ENCODE data around the gene ZNF546.

Gene ZNF546

DNA sequence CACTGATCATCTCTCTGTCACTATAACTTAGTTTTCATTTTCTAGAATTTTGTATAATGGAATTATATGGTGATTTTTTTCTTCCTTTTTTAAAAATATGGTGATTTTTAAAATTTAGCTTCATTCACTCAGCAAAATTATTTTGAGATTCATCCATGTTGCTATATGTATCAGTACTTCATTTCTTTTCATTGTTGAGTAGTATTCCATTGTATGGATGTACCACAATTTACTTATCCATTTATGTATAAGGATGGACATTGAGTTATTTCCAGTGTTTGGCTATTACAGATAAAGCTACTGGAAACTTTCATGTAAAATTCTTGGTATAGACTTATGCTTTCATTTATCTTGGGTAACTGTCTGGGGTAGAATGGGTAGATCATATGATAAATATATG is 12.8 kb downstream of the ZNF546 start:
- TF ChIP-seq, protein P1, sequence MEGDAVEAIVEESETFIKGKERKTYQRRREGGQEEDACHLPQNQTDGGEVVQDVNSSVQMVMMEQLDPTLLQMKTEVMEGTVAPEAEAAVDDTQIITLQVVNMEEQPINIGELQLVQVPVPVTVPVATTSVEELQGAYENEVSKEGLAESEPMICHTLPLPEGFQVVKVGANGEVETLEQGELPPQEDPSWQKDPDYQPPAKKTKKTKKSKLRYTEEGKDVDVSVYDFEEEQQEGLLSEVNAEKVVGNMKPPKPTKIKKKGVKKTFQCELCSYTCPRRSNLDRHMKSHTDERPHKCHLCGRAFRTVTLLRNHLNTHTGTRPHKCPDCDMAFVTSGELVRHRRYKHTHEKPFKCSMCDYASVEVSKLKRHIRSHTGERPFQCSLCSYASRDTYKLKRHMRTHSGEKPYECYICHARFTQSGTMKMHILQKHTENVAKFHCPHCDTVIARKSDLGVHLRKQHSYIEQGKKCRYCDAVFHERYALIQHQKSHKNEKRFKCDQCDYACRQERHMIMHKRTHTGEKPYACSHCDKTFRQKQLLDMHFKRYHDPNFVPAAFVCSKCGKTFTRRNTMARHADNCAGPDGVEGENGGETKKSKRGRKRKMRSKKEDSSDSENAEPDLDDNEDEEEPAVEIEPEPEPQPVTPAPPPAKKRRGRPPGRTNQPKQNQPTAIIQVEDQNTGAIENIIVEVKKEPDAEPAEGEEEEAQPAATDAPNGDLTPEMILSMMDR (IDR thresholded peaks at IDR 0.05; ENCODE audit: control extremely low read depth, extremely low read depth, low read depth, missing control alignments): no peak
- CTCF ChIA-PET: no interaction called here
- POLR2A ChIA-PET: no interaction called here
- DNase-seq (ENCODE audit: extremely low spot score): no peak

GRCh38 chr19:40013991-40014390 is 17.1 kb downstream of the ZNF546 start:
- DNase-seq (ENCODE audit: extremely low spot score): no peak
- ChIA-PET CTCF (no interaction called here), POLR2A (no interaction called here)
- TF ChIP-seq, protein P1 (IDR thresholded peaks at IDR 0.05; ENCODE audit: control extremely low read depth, extremely low read depth, low read depth, missing control alignments): no peak

GRCh38 chr19:40023969-40024368 is 27.1 kb downstream of the ZNF546 start:
- POLR2A ChIA-PET: no interaction called here
- no peak for DNase-seq (ENCODE audit: extremely low spot score)
- TF ChIP-seq, protein P1 (IDR thresholded peaks at IDR 0.05; ENCODE audit: control extremely low read depth, extremely low read depth, low read depth, missing control alignments): no peak
- CTCF ChIA-PET: no interaction called here

GRCh38 chr19:40025938-40026596 is 29.2 kb downstream of the ZNF546 start:
- DNase-seq (ENCODE audit: extremely low spot score): no peak
- TF ChIP-seq, protein P1 (IDR thresholded peaks at IDR 0.05; ENCODE audit: control extremely low read depth, extremely low read depth, low read depth, missing control alignments): no peak
- ChIA-PET CTCF (no interaction called here), POLR2A (no interaction called here)

DNA sequence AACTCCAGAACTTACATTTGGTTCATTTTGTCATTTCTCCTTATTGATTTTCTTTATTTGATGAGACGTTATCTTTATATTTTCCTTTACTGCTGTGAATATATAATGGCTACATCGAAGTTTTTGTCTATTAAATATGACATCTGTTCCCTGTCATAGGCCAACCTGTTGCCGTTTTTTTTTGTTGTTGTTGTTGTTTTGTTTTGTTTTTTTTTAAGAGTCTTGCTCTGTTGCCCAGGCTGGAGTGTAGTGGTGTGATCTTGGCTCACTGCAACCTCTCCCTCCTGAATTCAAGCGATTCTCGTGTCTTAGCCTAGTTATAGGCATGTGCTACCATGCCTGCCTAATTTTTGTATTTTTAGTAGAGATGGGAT is 29.7 kb downstream of the ZNF546 start:
- POLR2A ChIA-PET: no interaction called here
- CTCF ChIA-PET: no interaction called here
- TF ChIP-seq, protein P1 (IDR thresholded peaks at IDR 0.05; ENCODE audit: control extremely low read depth, extremely low read depth, low read depth, missing control alignments): no peak
- DNase-seq (ENCODE audit: extremely low spot score): no peak

DNA sequence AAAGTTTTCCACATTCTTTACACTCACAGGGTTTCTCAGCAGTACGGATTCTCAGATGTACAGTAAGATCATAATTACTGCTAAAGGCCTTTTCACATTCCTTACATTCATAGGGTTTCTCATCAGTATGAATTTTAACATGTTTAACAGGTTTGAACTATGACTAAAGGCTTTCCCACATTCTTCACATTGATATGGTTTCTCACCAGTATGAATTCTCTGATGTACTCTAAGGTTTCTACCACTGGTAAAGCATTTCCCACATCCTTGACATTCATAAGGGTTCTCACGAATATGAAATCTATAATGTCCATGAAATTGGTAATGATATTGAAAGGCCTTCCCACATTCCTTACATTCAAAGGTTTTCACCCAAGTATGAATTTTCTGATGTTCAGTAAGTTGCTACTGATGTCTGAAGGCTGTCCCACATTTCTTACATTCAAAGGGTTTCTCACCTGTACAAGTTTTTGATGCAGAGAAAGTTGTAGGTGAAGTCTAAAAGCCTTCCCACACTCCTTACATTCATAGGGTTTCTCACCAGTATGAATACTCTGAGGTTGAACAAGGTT is 37.2 kb downstream of the ZNF546 start:
- TF ChIP-seq, protein P1 (IDR thresholded peaks at IDR 0.05; ENCODE audit: control extremely low read depth, extremely low read depth, low read depth, missing control alignments): no peak
- DNase-seq (ENCODE audit: extremely low spot score): no peak
- CTCF ChIA-PET: interaction anchor here (1.0 kb wide), 1 partner anchor 21 kb away, joined by 3 read pairs; no protein-coding TSS in a partner anchor
- POLR2A ChIA-PET: no interaction called here
